Activated T-cell treated with anti-CD3 and anti-CD28 coated beads for 24 hours (primary cell): ENCODE measurements around the gene SYNC.
A peak's percentile ranks its signal among the peaks of the same experiment; 100 is the strongest.
"Not testable (repeated sequence)": the region's sequence is repeated elsewhere in the genome, so short reads cannot be mapped to it uniquely, and the experiment has no call there.

ENCODE experiments used
- DNase-seq: peaks from one replicate; pipeline ENCODE4 v3.0.0-alpha.2; 2020; ENCODE audit warnings: low read depth

Gene SYNC

GRCh38 chr1:32724678-32725614, 22.4 kb upstream of the SYNC start:
- peak; percentile 10 for DNase-seq

GRCh38 chr1:32719681-32720275, 17.2 kb upstream of the SYNC start:
- no peak for DNase-seq

GRCh38 chr1:32718527-32718926, 16.0 kb upstream of the SYNC start:
- no peak for DNase-seq

- DNase-seq, result no peak
These were observed 15.5 kb upstream of the SYNC start for GRCh38 chr1:32718036-32718435.

- DNase-seq, result no peak
These were observed 14.9 kb upstream of the SYNC start for GRCh38 chr1:32717503-32717902.

- peak; percentile 45 for DNase-seq
These were observed 14.0 kb upstream of the SYNC start for GRCh38 chr1:32716312-32717148.

GRCh38 chr1:32715901-32716311, 13.3 kb upstream of the SYNC start:
- DNase-seq, result no peak

GRCh38 chr1:32714277-32714676, 11.7 kb upstream of the SYNC start:
- no peak for DNase-seq

GRCh38 chr1:32713081-32713480, 10.5 kb upstream of the SYNC start:
- no peak for DNase-seq

GRCh38 chr1:32711221-32711620, 8.7 kb upstream of the SYNC start:
- not testable (repeated sequence) for DNase-seq

GRCh38 chr1:32709476-32709875, 6.9 kb upstream of the SYNC start:
- DNase-seq, result no peak

GRCh38 chr1:32709075-32709474, 6.5 kb upstream of the SYNC start:
- no peak for DNase-seq

- no peak for DNase-seq
These were observed 3.9 kb upstream of the SYNC start for GRCh38 chr1:32706491-32706890.

- no peak for DNase-seq
These were observed 2.9 kb upstream of the SYNC start for GRCh38 chr1:32705516-32705915.

- no peak for DNase-seq
These were observed 1.1 kb upstream of the SYNC start for GRCh38 chr1:32703479-32704291.

- DNase-seq, result no peak
These were observed 495 bp downstream of the SYNC start for GRCh38 chr1:32701951-32702598.

- DNase-seq, result no peak
These were observed 1.1 kb downstream of the SYNC start for GRCh38 chr1:32701421-32701911.

- DNase-seq, result not testable (repeated sequence)
These were observed 5.6 kb downstream of the SYNC start for GRCh38 chr1:32696996-32697395.

- no peak for DNase-seq
These were observed 6.5 kb downstream of the SYNC start for GRCh38 chr1:32696041-32696440.

- DNase-seq, result no peak
These were observed 7.3 kb downstream of the SYNC start for GRCh38 chr1:32695098-32695904.
